ENCODE measurements around the gene TRIM56. TPM values are rescaled to one million over a fixed set of nuclear protein-coding genes. Genes with fewer than 3 reads are reported as not detected.

TRIM56 gene
- total RNA-seq, 1 experiment from 2014 or later, result 23.1 TPM

DNA sequence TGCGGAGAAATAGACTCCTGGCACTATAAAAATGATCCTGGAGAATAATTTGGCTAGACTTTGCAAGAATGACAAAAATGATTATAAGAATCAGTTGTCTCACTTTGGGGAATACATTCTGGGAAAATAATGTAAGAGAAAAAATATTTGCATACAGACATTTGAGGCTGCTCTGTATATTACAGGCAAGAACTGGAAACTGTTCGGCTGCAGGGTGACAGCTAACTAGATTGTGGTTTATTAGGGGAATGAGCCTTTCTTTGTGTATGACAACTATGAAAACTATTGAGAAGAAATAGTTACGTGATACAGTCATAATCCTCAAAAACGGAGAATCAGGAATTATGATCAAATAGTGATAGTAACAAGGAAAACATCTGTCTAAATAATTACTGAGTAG, 8.6 kb downstream of the TRIM56 start (continued):
- TF ChIP-seq SMAD4 (CRISPR knock-in tag; IDR thresholded peaks at IDR 0.05) (no peak), ZNF263 (CRISPR knock-in tag; IDR thresholded peaks at IDR 0.05; ENCODE audit: low read depth) (no peak)
- TF ChIP-seq, protein P1, sequence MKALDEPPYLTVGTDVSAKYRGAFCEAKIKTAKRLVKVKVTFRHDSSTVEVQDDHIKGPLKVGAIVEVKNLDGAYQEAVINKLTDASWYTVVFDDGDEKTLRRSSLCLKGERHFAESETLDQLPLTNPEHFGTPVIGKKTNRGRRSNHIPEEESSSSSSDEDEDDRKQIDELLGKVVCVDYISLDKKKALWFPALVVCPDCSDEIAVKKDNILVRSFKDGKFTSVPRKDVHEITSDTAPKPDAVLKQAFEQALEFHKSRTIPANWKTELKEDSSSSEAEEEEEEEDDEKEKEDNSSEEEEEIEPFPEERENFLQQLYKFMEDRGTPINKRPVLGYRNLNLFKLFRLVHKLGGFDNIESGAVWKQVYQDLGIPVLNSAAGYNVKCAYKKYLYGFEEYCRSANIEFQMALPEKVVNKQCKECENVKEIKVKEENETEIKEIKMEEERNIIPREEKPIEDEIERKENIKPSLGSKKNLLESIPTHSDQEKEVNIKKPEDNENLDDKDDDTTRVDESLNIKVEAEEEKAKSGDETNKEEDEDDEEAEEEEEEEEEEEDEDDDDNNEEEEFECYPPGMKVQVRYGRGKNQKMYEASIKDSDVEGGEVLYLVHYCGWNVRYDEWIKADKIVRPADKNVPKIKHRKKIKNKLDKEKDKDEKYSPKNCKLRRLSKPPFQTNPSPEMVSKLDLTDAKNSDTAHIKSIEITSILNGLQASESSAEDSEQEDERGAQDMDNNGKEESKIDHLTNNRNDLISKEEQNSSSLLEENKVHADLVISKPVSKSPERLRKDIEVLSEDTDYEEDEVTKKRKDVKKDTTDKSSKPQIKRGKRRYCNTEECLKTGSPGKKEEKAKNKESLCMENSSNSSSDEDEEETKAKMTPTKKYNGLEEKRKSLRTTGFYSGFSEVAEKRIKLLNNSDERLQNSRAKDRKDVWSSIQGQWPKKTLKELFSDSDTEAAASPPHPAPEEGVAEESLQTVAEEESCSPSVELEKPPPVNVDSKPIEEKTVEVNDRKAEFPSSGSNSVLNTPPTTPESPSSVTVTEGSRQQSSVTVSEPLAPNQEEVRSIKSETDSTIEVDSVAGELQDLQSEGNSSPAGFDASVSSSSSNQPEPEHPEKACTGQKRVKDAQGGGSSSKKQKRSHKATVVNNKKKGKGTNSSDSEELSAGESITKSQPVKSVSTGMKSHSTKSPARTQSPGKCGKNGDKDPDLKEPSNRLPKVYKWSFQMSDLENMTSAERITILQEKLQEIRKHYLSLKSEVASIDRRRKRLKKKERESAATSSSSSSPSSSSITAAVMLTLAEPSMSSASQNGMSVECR (CRISPR knock-in tag; IDR thresholded peaks at IDR 0.05; ENCODE audit: borderline replicate concordance), result no peak
- TF ChIP-seq, protein P2, sequence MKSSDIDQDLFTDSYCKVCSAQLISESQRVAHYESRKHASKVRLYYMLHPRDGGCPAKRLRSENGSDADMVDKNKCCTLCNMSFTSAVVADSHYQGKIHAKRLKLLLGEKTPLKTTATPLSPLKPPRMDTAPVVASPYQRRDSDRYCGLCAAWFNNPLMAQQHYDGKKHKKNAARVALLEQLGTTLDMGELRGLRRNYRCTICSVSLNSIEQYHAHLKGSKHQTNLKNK (CRISPR knock-in tag; IDR thresholded peaks at IDR 0.05), result no peak
- TF ChIP-seq, protein P3, sequence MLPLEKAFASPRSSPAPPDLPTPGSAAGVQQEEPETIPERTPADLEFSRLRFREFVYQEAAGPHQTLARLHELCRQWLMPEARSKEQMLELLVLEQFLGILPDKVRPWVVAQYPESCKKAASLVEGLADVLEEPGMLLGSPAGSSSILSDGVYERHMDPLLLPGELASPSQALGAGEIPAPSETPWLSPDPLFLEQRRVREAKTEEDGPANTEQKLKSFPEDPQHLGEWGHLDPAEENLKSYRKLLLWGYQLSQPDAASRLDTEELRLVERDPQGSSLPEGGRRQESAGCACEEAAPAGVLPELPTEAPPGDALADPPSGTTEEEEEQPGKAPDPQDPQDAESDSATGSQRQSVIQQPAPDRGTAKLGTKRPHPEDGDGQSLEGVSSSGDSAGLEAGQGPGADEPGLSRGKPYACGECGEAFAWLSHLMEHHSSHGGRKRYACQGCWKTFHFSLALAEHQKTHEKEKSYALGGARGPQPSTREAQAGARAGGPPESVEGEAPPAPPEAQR (CRISPR knock-in tag; IDR thresholded peaks at IDR 0.05), result no peak

DNA sequence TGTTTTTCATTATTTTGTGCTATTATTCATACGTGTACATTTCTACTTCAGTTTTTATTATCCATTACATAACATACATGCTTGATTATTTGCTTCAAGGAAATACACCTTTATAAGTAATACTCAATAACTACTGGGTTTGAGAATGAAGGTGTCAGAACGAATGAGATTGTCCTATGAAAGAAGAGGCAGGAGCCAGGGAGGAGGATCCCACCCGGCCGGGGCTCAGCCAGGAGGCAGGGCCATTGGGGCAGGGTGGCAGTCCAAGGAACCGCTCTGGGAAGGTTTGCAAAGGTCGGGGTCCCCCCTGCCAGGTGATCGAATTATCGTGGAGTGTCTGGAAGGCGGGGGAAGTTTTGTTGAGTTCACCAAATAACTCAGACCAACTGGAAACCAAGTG, 9.1 kb downstream of the TRIM56 start:
- ATAC-seq (no peak), DNase-seq (ENCODE audit: low spot score) (no peak)
- TF ChIP-seq CBFB (CRISPR knock-in tag; IDR thresholded peaks at IDR 0.05; ENCODE audit: low read depth) (no peak), ZNF232 (CRISPR knock-in tag; IDR thresholded peaks at IDR 0.05) (no peak), NR3C1 (CRISPR knock-in tag; conservative IDR thresholded peaks at IDR 0.05; ENCODE audit: low read depth) (no peak), SMAD3 (CRISPR knock-in tag; IDR thresholded peaks at IDR 0.05; ENCODE audit: borderline replicate concordance) (no peak)
- TF ChIP-seq, protein P4, sequence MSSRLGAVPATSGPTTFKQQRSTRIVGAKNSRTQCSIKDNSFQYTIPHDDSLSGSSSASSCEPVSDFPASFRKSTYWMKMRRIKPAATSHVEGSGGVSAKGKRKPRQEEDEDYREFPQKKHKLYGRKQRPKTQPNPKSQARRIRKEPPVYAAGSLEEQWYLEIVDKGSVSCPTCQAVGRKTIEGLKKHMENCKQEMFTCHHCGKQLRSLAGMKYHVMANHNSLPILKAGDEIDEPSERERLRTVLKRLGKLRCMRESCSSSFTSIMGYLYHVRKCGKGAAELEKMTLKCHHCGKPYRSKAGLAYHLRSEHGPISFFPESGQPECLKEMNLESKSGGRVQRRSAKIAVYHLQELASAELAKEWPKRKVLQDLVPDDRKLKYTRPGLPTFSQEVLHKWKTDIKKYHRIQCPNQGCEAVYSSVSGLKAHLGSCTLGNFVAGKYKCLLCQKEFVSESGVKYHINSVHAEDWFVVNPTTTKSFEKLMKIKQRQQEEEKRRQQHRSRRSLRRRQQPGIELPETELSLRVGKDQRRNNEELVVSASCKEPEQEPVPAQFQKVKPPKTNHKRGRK (CRISPR knock-in tag; IDR thresholded peaks at IDR 0.05; ENCODE audit: borderline replicate concordance), result no peak
- TF ChIP-seq, protein P5, sequence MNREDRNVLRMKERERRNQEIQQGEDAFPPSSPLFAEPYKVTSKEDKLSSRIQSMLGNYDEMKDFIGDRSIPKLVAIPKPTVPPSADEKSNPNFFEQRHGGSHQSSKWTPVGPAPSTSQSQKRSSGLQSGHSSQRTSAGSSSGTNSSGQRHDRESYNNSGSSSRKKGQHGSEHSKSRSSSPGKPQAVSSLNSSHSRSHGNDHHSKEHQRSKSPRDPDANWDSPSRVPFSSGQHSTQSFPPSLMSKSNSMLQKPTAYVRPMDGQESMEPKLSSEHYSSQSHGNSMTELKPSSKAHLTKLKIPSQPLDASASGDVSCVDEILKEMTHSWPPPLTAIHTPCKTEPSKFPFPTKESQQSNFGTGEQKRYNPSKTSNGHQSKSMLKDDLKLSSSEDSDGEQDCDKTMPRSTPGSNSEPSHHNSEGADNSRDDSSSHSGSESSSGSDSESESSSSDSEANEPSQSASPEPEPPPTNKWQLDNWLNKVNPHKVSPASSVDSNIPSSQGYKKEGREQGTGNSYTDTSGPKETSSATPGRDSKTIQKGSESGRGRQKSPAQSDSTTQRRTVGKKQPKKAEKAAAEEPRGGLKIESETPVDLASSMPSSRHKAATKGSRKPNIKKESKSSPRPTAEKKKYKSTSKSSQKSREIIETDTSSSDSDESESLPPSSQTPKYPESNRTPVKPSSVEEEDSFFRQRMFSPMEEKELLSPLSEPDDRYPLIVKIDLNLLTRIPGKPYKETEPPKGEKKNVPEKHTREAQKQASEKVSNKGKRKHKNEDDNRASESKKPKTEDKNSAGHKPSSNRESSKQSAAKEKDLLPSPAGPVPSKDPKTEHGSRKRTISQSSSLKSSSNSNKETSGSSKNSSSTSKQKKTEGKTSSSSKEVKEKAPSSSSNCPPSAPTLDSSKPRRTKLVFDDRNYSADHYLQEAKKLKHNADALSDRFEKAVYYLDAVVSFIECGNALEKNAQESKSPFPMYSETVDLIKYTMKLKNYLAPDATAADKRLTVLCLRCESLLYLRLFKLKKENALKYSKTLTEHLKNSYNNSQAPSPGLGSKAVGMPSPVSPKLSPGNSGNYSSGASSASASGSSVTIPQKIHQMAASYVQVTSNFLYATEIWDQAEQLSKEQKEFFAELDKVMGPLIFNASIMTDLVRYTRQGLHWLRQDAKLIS (CRISPR knock-in tag; IDR thresholded peaks at IDR 0.05; ENCODE audit: borderline replicate concordance), result no peak
- Mint-ChIP-seq H3K36me3 (peaks cover 23% of the 10 kb centered on the region), H3K27me3 (ENCODE audit: low read depth) (no peaks in the 10 kb centered on the region), H3K4me3 (no peak overlapping the region), H3K27ac (no peak overlapping the region), H3K9me3 (peaks cover 10% of the 10 kb centered on the region), H3K4me1 (peaks cover 11% of the 10 kb centered on the region)
- ChIA-PET CTCF (interaction anchor here (0.6 to 3.3 kb wide), 33 partner anchors 8 to 539 kb away, joined by 3 to 21 read pairs (median 4); partner anchors contain the start of genes MOGAT3, SERPINE1, TRIM56 and UFSP1), POLR2A (interaction anchor here (0.6 to 0.9 kb wide), 3 partner anchors 8 to 803 kb away, joined by 3 read pairs; no protein-coding TSS in a partner anchor)
